ENCODE measurements around the gene GRK5. TPM values are rescaled to one million over a fixed set of nuclear protein-coding genes. Genes with fewer than 3 reads are reported as not detected.
"Not testable (repeated sequence)": the region's sequence is repeated elsewhere in the genome, so short reads cannot be mapped to it uniquely, and the experiment has no call there.

GRK5 gene
- total RNA-seq, 1 donor from 2014 or later: 2.8 TPM

- no peak for TF ChIP-seq CTCF (IDR thresholded peaks at IDR 0.05; ENCODE audit: insufficient read depth, low read length, poor library complexity, severe bottlenecking)
- DNase-seq (ENCODE audit: low read depth): no peak
- Histone ChIP-seq H3K27me3 (ENCODE audit: control insufficient read depth, insufficient read depth, low read length) (no peaks in the 10 kb centered on the region), H3K4me3 (ENCODE audit: low read depth, low read length) (no peak overlapping the region), H3K36me3 (ENCODE audit: control insufficient read depth, insufficient read depth, low read length) (no peaks in the 10 kb centered on the region)
These were observed 20.5 kb downstream of the GRK5 start for GRCh38 chr10:119227825-119228224.

GRCh38 chr10:119231654-119232053, 24.3 kb downstream of the GRK5 start:
- no peak for DNase-seq (ENCODE audit: low read depth)
- H3K27me3 ChIP-seq (ENCODE audit: control insufficient read depth, insufficient read depth, low read length): no peaks in the 10 kb centered on the region

GRCh38 chr10:119232439-119232838, 25.1 kb downstream of the GRK5 start:
- DNase-seq (ENCODE audit: low read depth); H3K4me3 ChIP-seq (ENCODE audit: low read depth, low read length); H3K36me3 ChIP-seq (ENCODE audit: control insufficient read depth, insufficient read depth, low read length); H3K27me3 ChIP-seq (ENCODE audit: control insufficient read depth, insufficient read depth, low read length): not testable (repeated sequence)

More at GRCh38 chr10:119231654-119232053, 24.3 kb downstream of the GRK5 start:
- Histone ChIP-seq H3K36me3 (ENCODE audit: control insufficient read depth, insufficient read depth, low read length) (no peaks in the 10 kb centered on the region), H3K4me3 (ENCODE audit: low read depth, low read length) (no peak overlapping the region)
- TF ChIP-seq CTCF (IDR thresholded peaks at IDR 0.05; ENCODE audit: insufficient read depth, low read length, poor library complexity, severe bottlenecking): no peak

- no peaks in the 10 kb centered on the region for H3K27me3 ChIP-seq (ENCODE audit: control insufficient read depth, insufficient read depth, low read length)
- no peak for DNase-seq (ENCODE audit: low read depth)
- no peaks in the 10 kb centered on the region for H3K36me3 ChIP-seq (ENCODE audit: control insufficient read depth, insufficient read depth, low read length)
- no peak overlapping the region for H3K4me3 ChIP-seq (ENCODE audit: low read depth, low read length)
- no peak for TF ChIP-seq CTCF (IDR thresholded peaks at IDR 0.05; ENCODE audit: insufficient read depth, low read length, poor library complexity, severe bottlenecking)
These were observed 25.9 kb downstream of the GRK5 start for GRCh38 chr10:119233123-119233820.

GRCh38 chr10:119233821-119234220, 26.4 kb downstream of the GRK5 start:
- TF ChIP-seq CTCF (IDR thresholded peaks at IDR 0.05; ENCODE audit: insufficient read depth, low read length, poor library complexity, severe bottlenecking): no peak
- no peaks in the 10 kb centered on the region for H3K27me3 ChIP-seq (ENCODE audit: control insufficient read depth, insufficient read depth, low read length)
- H3K4me3 ChIP-seq (ENCODE audit: low read depth, low read length): no peak overlapping the region
- no peak for DNase-seq (ENCODE audit: low read depth)
- no peaks in the 10 kb centered on the region for H3K36me3 ChIP-seq (ENCODE audit: control insufficient read depth, insufficient read depth, low read length)

- no peaks in the 10 kb centered on the region for H3K27me3 ChIP-seq (ENCODE audit: control insufficient read depth, insufficient read depth, low read length)
- no peaks in the 10 kb centered on the region for H3K36me3 ChIP-seq (ENCODE audit: control insufficient read depth, insufficient read depth, low read length)
- DNase-seq (ENCODE audit: low read depth): no peak
- no peak for TF ChIP-seq CTCF (IDR thresholded peaks at IDR 0.05; ENCODE audit: insufficient read depth, low read length, poor library complexity, severe bottlenecking)
- no peak overlapping the region for H3K4me3 ChIP-seq (ENCODE audit: low read depth, low read length)
These were observed 28.0 kb downstream of the GRK5 start for GRCh38 chr10:119235356-119235755.
